PC-3 (cell line): Measurements from ENCODE around the gene LPCAT2. TPM values are rescaled to one million over a fixed set of nuclear protein-coding genes. Genes with fewer than 3 reads are reported as not detected.

Experiments
- ATAC-seq: fragments of 200-7000 bp; cut with Tn5 transposase; 2 replicates; pipeline ENCODE4 v1.9.1; 2020; ENCODE audit warnings: mild to moderate bottlenecking, moderate library complexity
- BruUV-seq: library from RNA; stranded (reverse); fragments of 400-500 nt; replicated peaks from 2 replicates; lab custom pipeline; 2021; lab: Mats Ljungman, UMichigan
- CTCF ChIA-PET: fragments of 300-600 bp; sonication (Branson Sonifier 250); formaldehyde crosslinking; loops from one replicate; lab custom pipeline; 2022; ENCODE audit warnings: antibody characterized with exemption; lab: Charles Lee
- POLR2A ChIA-PET: fragments of 300-600 bp; sonication (Branson Sonifier 250); formaldehyde crosslinking; loops from one replicate; lab custom pipeline; 2022; ENCODE audit warnings: antibody characterized with exemption; ENCODE audit not compliant: unreplicated experiment; lab: Charles Lee
- DNase-seq: peaks from one replicate; pipeline ENCODE4 v3.0.0-alpha.2; 2015
- H2AFZ ChIP-seq: fragments of 300-600 bp; sonication (generic); 2 replicates; pipeline ENCODE4 v1.6.0; 2016; ENCODE audit warnings: antibody characterized with exemption, low read length
- H3F3A ChIP-seq: fragments of 300-600 bp; sonication (generic); one replicate; pipeline ENCODE4 v1.6.0; 2017; ENCODE audit warnings: antibody characterized with exemption, low read length, control low read depth, mild to moderate bottlenecking; ENCODE audit not compliant: unreplicated experiment
- H3K27ac ChIP-seq: fragments of 300-600 bp; sonication (generic); 2 replicates; pipeline ENCODE4 v1.5.1; 2016; ENCODE audit warnings: mild to moderate bottlenecking, low read length
- H3K27me3 ChIP-seq: fragments of 300-600 bp; sonication (generic); 2 replicates; pipeline ENCODE4 v1.6.1; 2016; ENCODE audit warnings: low read length, mixed read lengths
- H3K36me3 ChIP-seq: fragments of 300-600 bp; sonication (generic); 2 replicates; pipeline ENCODE4 v1.6.1; 2016; ENCODE audit warnings: low read depth, mixed run types, low read length, mixed read lengths
- H3K4me1 ChIP-seq: fragments of 300-600 bp; sonication (generic); 2 replicates; pipeline ENCODE4 v1.5.1; 2016; ENCODE audit warnings: low read length; ENCODE audit not compliant: insufficient read depth
- H3K4me2 ChIP-seq: fragments of 300-600 bp; sonication (generic); 2 replicates; pipeline ENCODE4 v1.6.0; 2016; ENCODE audit warnings: low read length
- H3K4me3 ChIP-seq: fragments of 300-600 bp; sonication (generic); 2 replicates; pipeline ENCODE4 v1.5.1; 2016; ENCODE audit warnings: mild to moderate bottlenecking, low read length, mixed read lengths
- H3K79me2 ChIP-seq: fragments of 300-600 bp; sonication (generic); 2 replicates; pipeline ENCODE4 v1.6.1; 2017; ENCODE audit warnings: low read length, mixed read lengths
- H3K9ac ChIP-seq: fragments of 300-600 bp; sonication (generic); 2 replicates; pipeline ENCODE4 v1.6.0; 2016; ENCODE audit warnings: mild to moderate bottlenecking, low read length
- H3K9me2 ChIP-seq: fragments of 300-600 bp; sonication (generic); replicated peaks from 2 replicates; pipeline ENCODE4 v1.6.1; 2016; ENCODE audit warnings: mixed run types, low read length, mixed read lengths
- H3K9me3 ChIP-seq: fragments of 300-600 bp; sonication (generic); 2 replicates; pipeline ENCODE4 v1.6.1; 2016; ENCODE audit warnings: low read length, mixed read lengths
- H4K20me1 ChIP-seq: fragments of 300-600 bp; sonication (generic); 2 replicates; pipeline ENCODE4 v1.6.1; 2016; ENCODE audit warnings: low read length, mixed read lengths
- EZH2 ChIP-seq: fragments of 300-600 bp; sonication (generic); IDR thresholded peaks from one replicate; pipeline ENCODE4 v1.6.1; 2017; ENCODE audit warnings: antibody characterized with exemption, mild to moderate bottlenecking, low read length; ENCODE audit not compliant: unreplicated experiment
- EZH2phosphoT487 ChIP-seq: fragments of 300-600 bp; sonication (generic); IDR thresholded peaks from 2 replicates; pipeline ENCODE4 v1.6.1; 2018; ENCODE audit warnings: mild to moderate bottlenecking, antibody characterized with exemption, low read length, borderline replicate concordance
- intact Hi-C: fragments of 100-400 bp; cut with micrococcal nuclease; formaldehyde crosslinking; loops from 2 replicates; pipeline ENCODE4 v1.9.0; 2023
- total RNA-seq: library from RNA; depleted of rRNA; stranded (reverse); fragments of >200 nt; gene quantifications from 2 replicates; pipeline ENCODE4 v1.2.3, GENCODE V29; 2014
- TF ChIP-seq, protein P1 (sequence below): fragments of 300-600 bp; sonication (generic); conservative IDR thresholded peaks from 2 replicates; pipeline ENCODE4 v1.5.1; 2017; ENCODE audit warnings: antibody characterized with exemption, low read depth, mild to moderate bottlenecking, low read length

LPCAT2 gene
- total RNA-seq, 1 experiment from 2014 or later: 8.0 TPM

DNA sequence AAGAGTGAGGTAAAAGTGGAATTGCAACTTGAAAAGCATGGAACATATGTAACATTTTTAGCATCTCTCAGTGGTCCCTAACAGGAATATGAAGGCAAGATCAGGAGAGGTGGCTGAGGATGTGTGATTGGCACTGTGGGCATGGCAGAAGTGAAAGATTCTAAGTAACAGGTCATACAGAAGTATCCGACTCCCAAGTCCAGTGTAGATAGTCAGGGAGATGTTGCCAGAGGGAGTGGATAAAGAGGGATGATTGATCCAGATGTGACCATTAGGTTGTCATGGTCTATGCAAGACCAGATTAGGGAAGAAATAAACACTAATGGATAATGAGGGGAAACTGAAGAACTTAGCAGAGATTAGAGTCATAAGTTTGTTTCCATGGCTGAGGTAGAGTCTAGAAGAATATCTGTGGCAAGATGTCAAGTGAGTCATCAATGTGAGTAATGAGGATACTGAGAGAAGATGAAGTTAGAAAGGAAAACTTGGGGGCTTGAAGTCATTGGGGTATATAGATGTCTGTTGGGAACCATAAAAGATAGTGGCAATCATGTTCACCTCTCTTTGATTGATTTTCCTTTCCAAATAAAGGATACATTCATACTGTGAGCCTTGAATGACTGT lies 33.7 kb downstream of the LPCAT2 start:
- no peak overlapping the region for H3K4me3 ChIP-seq
- CTCF ChIA-PET: no interaction called here
- no peaks in the 10 kb centered on the region for H4K20me1 ChIP-seq
- no TSS peak for BruUV-seq
- no peaks in the 10 kb centered on the region for H3K9me2 ChIP-seq
- DNase-seq (peak; percentile 59), ATAC-seq (no peak)
- H3K27ac ChIP-seq: no peak overlapping the region
- no peak overlapping the region for H3K9ac ChIP-seq
- no peak for TF ChIP-seq EZH2phosphoT487
- H2AFZ ChIP-seq: no peak overlapping the region
- POLR2A ChIA-PET: no interaction called here
- H3K27me3 ChIP-seq: no peaks in the 10 kb centered on the region
- intact Hi-C loops: no loop called here
- H3K79me2 ChIP-seq: no peaks in the 10 kb centered on the region
- no peaks in the 10 kb centered on the region for H3K9me3 ChIP-seq
- H3K4me2 ChIP-seq: no peak overlapping the region
- no peaks in the 10 kb centered on the region for H3K36me3 ChIP-seq
- peaks cover 12% of the 10 kb centered on the region; the same call in 1 of the 2 replicates for H3K4me1 ChIP-seq
- no peaks in the 10 kb centered on the region for H3F3A ChIP-seq

DNA sequence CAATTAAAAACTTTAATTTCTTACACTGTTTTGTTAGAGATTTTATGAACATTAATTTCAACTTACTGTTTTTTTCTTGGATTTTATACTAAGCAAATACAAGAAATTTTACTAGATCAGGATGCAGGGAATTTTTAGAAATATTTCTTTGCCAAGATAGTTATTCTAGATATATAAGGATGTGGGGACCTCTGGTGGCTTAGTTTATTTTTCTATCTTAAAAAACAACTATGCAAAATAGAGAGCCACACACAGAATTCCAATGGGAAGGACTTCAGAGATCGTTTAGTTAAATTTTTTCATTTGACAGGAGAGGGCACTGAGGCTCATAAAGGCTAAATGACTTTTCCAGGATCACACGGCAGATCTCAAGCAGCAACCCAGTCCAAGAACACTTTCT lies 34.6 kb downstream of the LPCAT2 start:
- ChIA-PET CTCF (no interaction called here), POLR2A (no interaction called here)
- intact Hi-C loops: no loop called here
- no peaks in the 10 kb centered on the region for H3K79me2 ChIP-seq
- peaks cover 12% of the 10 kb centered on the region; the same call in 1 of the 2 replicates for H3K4me1 ChIP-seq
- no peak overlapping the region for H3K4me2 ChIP-seq
- no TSS peak for BruUV-seq
- H3K36me3 ChIP-seq: no peaks in the 10 kb centered on the region
- ATAC-seq: no peak
- TF ChIP-seq EZH2 (no peak), EZH2phosphoT487 (no peak)
- TF ChIP-seq, protein P1, sequence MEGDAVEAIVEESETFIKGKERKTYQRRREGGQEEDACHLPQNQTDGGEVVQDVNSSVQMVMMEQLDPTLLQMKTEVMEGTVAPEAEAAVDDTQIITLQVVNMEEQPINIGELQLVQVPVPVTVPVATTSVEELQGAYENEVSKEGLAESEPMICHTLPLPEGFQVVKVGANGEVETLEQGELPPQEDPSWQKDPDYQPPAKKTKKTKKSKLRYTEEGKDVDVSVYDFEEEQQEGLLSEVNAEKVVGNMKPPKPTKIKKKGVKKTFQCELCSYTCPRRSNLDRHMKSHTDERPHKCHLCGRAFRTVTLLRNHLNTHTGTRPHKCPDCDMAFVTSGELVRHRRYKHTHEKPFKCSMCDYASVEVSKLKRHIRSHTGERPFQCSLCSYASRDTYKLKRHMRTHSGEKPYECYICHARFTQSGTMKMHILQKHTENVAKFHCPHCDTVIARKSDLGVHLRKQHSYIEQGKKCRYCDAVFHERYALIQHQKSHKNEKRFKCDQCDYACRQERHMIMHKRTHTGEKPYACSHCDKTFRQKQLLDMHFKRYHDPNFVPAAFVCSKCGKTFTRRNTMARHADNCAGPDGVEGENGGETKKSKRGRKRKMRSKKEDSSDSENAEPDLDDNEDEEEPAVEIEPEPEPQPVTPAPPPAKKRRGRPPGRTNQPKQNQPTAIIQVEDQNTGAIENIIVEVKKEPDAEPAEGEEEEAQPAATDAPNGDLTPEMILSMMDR: peak; percentile 48; the same call in 1 of the 2 replicates
- H3K9me2 ChIP-seq: no peaks in the 10 kb centered on the region
- no peak overlapping the region for H3K4me3 ChIP-seq
- DNase-seq: peak; percentile 37
- H3K9me3 ChIP-seq: no peaks in the 10 kb centered on the region
- no peaks in the 10 kb centered on the region for H4K20me1 ChIP-seq
- no peak overlapping the region for H2AFZ ChIP-seq
- no peaks in the 10 kb centered on the region for H3F3A ChIP-seq
- H3K9ac ChIP-seq: no peak overlapping the region
- H3K27me3 ChIP-seq: no peaks in the 10 kb centered on the region
- no peak overlapping the region for H3K27ac ChIP-seq

DNA sequence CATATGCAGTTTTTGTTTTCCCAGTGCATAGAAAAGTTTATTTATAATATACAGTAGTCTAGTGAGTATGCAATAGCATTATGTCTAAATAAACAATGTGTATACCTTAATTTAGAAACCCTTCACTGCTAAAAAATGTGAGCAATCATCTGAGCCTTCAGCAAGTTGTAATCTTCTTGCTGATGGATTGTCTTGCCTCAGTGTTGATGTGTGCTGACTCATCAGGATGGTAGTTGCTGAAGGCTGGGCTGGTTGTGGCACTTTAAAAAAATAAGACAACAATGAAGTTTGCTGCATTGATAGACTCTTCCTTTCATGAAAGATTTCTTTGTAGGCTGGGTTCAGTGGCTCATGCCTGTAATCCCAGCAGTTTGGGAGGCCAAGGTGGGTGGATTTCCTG lies 43.7 kb downstream of the LPCAT2 start:
- Histone ChIP-seq H3K4me2 (no peak overlapping the region), H4K20me1 (no peaks in the 10 kb centered on the region), H2AFZ (no peak overlapping the region), H3K9me3 (no peaks in the 10 kb centered on the region), H3K4me3 (no peak overlapping the region), H3K79me2 (no peaks in the 10 kb centered on the region), H3K9ac (no peak overlapping the region), H3K27me3 (no peaks in the 10 kb centered on the region), H3K36me3 (no peaks in the 10 kb centered on the region), H3K27ac (no peak overlapping the region), H3K9me2 (no peaks in the 10 kb centered on the region), H3K4me1 (0 out of 2 replicates have a peak, but pooled peaks cover 4% of the 10 kb centered on the region), H3F3A (no peaks in the 10 kb centered on the region)
- peak; percentile 51 for DNase-seq
- intact Hi-C loops: no loop called here
- ChIA-PET POLR2A (no interaction called here), CTCF (no interaction called here)
- no TSS peak for BruUV-seq
- TF ChIP-seq EZH2phosphoT487 (no peak), EZH2 (no peak)
- TF ChIP-seq, protein P1: no peak
- no peak for ATAC-seq
